ENCODE results near the gene LIX1.

LIX1 gene

DNA sequence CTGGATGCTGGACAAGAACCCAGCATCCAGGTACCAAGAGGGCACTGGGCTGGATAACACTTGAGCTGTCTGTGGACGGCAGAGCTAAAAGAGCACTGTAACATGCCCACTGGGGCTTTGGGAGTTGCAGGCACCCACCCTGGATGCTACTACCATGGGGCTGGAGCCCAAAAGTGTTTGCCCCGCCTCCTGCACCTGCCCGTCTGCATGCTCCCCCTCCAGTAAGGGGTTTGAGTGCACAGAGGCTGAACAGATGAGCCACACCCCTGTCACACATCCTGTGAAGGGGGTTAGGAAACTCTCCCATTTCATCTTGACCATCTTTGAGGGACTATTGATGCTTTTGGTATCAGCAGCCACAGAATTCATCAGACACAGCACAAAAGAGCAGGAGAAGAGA lies 69.0 kb downstream of the LIX1 start:
- no peak for DNase-seq

DNA sequence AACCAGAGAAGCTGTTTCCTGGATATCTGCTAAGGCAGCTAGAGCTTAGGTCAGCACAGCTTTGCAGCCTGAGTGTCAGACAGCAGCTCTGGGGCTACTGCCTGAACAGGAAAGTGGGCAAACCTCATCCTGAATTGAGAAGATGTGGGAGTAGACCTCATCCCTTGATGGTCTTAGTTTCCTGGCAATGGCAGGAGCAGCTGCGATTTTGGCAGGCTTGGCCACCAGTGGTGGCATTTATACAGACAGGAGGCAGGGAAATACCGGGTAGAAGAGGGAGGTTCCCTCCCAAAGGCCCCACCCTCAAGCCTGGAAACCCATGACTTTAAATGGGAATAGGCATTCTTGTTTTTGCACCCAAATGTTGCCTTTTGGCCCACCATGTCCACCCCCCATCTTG lies 69.7 kb downstream of the LIX1 start:
- no peak for DNase-seq

DNA sequence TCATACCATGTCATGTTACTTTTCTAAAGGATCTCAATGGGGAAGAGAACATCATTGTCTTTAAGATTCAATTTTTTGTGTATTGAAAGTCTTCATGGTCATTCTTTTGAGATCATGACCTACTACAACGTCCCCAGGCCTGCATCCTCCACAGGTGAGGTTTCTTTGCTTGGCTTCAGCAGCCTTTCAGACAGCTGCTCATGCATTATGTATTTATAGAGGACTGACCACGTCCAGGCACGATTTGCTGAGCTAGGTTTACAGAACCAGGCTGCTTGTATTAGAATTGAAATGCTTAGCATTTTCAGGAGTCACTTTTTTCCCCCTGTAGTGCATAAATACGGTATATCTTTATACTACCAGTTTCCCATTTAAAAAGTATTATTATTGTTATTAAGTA lies 70.4 kb downstream of the LIX1 start:
- no peak for DNase-seq

GRCh38 chr5:97071101-97071500 lies 71.3 kb downstream of the LIX1 start:
- no peak for DNase-seq

GRCh38 chr5:97070234-97070633 lies 72.2 kb downstream of the LIX1 start:
- no peak for DNase-seq

DNA sequence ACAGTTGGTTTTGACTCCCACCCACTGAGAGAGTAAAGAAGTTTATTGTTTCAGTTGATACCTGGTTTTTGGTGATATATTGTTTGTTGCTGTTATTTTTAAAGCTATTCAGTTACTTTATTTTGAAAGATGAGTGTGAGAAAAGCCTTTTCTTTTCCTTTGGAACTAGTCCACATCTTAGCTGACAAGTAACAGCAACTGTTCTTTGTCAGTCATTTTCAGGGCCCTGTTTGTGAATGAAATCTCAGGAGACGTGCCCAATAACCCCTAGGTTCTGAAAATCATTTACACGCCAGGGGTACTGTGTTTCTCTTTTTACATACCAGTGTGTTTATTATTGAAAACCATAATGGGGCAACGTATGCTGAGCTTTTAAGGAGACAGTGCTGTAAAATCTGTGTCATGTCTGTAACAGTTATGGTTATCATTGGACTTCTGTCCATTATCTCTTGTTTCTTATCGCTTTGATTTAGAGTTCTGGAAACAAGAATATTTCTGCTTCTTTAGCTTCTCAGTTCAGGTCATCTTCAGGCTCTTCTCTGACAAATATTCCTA lies 75.0 kb downstream of the LIX1 start:
- no peak for DNase-seq

DNA sequence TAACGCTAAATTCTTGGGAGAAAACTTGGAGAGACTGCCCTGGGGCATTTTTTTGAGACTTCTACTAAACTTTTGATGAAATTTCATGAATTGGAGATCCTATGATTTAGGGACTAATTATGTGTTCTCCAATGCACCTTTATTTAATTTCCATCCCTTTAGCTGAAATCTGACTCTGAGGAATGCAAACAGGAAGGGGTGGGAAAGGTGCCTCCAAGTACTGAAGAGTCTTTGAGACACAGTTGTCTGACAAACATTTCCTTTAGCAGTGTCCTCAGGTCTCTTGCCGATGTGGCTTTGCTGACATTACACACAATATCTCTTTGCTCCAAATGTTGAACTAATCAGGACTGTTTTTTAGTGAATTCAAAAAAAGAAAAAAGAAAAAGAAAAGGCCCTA lies 76.9 kb downstream of the LIX1 start:
- DNase-seq = no peak

DNA sequence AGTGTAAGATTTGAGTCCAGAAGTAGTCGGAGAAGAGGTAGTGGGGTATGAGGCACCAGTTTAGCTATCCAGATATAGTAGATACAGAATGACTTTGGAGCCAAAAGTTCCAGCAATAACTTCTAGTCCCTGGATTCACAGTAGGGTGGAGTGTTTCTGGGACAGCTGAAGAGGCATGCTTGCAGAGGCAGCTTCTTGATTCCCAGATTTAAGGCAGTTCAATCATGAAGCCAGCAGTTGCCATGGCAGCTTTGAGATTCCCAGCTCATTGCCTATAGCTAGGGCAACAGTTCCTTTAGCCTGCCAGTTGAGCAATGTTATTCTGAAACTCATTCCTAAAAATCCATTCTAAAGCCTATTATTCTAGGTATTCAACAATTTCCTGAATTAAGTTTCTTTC lies 79.2 kb downstream of the LIX1 start:
- no peak for DNase-seq

GRCh38 chr5:97062046-97062445 lies 80.4 kb downstream of the LIX1 start:
- DNase-seq = no peak

- DNase-seq = no peak
These were observed 86.1 kb downstream of the LIX1 start for GRCh38 chr5:97056263-97056662.

DNA sequence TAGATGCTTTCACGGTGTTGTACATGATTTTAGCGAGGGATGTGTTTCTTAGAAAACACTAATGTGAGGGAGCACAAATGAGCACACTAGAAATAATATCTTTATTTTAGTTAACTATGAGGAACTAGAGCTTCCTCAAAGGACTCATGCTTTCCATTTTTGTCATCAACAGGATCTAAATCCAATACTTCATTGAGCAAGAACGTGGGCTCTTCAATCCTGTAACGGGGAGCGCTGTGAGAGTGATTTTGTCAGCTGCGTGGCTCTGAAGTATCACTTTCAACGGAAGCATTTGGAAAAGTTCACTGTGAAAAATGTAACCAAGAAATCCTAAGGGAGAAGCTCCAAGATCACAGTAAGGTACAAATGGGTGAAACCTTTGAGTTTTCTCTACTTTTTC lies 93.2 kb downstream of the LIX1 start:
- DNase-seq = no peak

- no peak for DNase-seq
These were observed 95.3 kb downstream of the LIX1 start for GRCh38 chr5:97047076-97047475.

- peak; percentile 40 for DNase-seq
These were observed 96.0 kb downstream of the LIX1 start for GRCh38 chr5:97046270-97046982.

- DNase-seq = no peak
These were observed 98.4 kb downstream of the LIX1 start for GRCh38 chr5:97044052-97044451.

DNA sequence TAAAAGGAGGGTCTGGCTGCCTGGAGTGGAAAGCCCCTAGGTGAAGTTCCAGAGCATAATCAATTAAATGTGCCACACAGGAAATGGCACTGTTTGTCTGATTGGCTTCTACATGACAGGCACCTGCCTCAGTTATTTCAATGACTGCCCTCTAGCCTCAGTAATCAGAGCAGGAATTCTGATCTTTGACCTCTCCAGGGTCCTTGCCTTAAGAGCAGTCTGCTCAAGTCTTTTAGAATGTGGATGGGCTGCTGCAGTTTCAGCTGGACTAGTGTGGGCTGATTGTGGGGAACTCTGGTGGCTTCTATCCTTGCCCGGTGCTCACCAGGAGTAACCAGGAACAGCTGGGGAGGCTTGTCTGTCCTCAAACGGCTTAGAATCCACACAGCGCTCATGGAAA lies 98.9 kb downstream of the LIX1 start:
- no peak for DNase-seq

GRCh38 chr5:97042996-97043395 lies 99.4 kb downstream of the LIX1 start:
- DNase-seq = no peak

Data from hematopoietic multipotent progenitor cell treated with erythropoietin and hydrocortisone succinate and interleukin-3 and kit ligand, for 8 days (in vitro differentiated cells).